HCT116 (cell line): ENCODE results near the gene NTHL1. TPM values are rescaled to one million over a fixed set of nuclear protein-coding genes. Genes with fewer than 3 reads are reported as not detected.

Experiments used
- ATAC-seq: fragments of 200-7000 bp; cut with Tn5 transposase; 2 replicates; pipeline ENCODE4 v1.9.1; 2020; ENCODE audit warnings: mild to moderate bottlenecking, moderate library complexity
- BruUV-seq: library from RNA; stranded (reverse); fragments of 400-500 nt; replicated peaks from 2 replicates; lab custom pipeline; 2021; lab: Mats Ljungman, UMichigan
- CTCF ChIA-PET: fragments of 300-600 bp; sonication (Branson Sonifier 250); formaldehyde crosslinking; loops from one replicate; lab custom pipeline; 2021; ENCODE audit warnings: antibody characterized with exemption; lab: Charles Lee
- POLR2A ChIA-PET: fragments of 300-600, 350-600 bp; sonication (Branson Sonifier 250); formaldehyde crosslinking; loops from one replicate; lab custom pipeline; 2021; ENCODE audit warnings: antibody characterized with exemption; lab: Charles Lee
- RAD21 ChIA-PET, 2 experiments: fragments of 300-600 bp; sonication (Branson Sonifier 250); formaldehyde crosslinking; loops; one replicate each; lab custom pipeline; 2023; ENCODE audit warnings: low total read pairs in 2 of 2; ENCODE audit not compliant: uncharacterized antibody in 2 of 2, unreplicated experiment in 2 of 2, low non-redundant PET in 1 of 2; lab: Charles Lee
- DNase-seq: peaks from one replicate; pipeline ENCODE4 v3.0.0-alpha.2; 2010; ENCODE audit warnings: low read depth, low spot score
- H2AFZ ChIP-seq: fragments of 200-600 bp; shearing (Covaris generic), sonication (generic); 2 replicates; pipeline ENCODE4 v1.6.1; 2017; ENCODE audit warnings: low read depth, mixed run types, mixed read lengths, antibody characterized with exemption, low read length; ENCODE audit not compliant: poor library complexity, severe bottlenecking
- H3K27ac ChIP-seq: 2 replicates; pipeline ENCODE4 v1.5.1; 2012; ENCODE audit warnings: low read depth, low read length
- H3K27me3 ChIP-seq: fragments of 200-600 bp; sonication (generic); 2 replicates; pipeline ENCODE4 v1.6.1; 2016; ENCODE audit warnings: mixed run types, low read length, mixed read lengths; ENCODE audit not compliant: insufficient read depth
- H3K36me3 ChIP-seq, 2 experiments: fragments of 200-500 bp in 1 of 2; fragments of 200-600 bp in 1 of 2; sonication (Bioruptor generic) in 1 of 2; sonication (generic) in 1 of 2; 2 replicates each; pipeline versions ENCODE4 v1.5.1 to v1.6.1; 2014 to 2016; ENCODE audit warnings: low read length in 2 of 2, inconsistent platforms in 1 of 2, mixed read lengths in 1 of 2, mixed run types in 1 of 2; ENCODE audit not compliant: insufficient read depth in 2 of 2, control insufficient read depth in 1 of 2
- H3K4me1 ChIP-seq, 2 experiments: fragments of 200-600 bp in 1 of 2; sonication (generic) in 1 of 2; 2 replicates each; pipeline versions ENCODE4 v1.5.1 to v1.6.1; 2012 to 2017; ENCODE audit warnings: low read length in 2 of 2, inconsistent platforms in 1 of 2, mild to moderate bottlenecking in 1 of 2, mixed read lengths in 1 of 2, mixed run types in 1 of 2, moderate library complexity in 1 of 2; ENCODE audit not compliant: insufficient read depth in 2 of 2, control insufficient read depth in 1 of 2
- H3K4me2 ChIP-seq: fragments of 200-600 bp; sonication (generic); 2 replicates; pipeline ENCODE4 v1.6.1; 2017; ENCODE audit warnings: mixed run types, low read length, mixed read lengths
- H3K4me3 ChIP-seq, 2 experiments: fragments of 200-600 bp in 1 of 2; sonication (generic) in 1 of 2; replicated peaks in 1 of 2; 2 replicates each; pipeline ENCODE4 v1.5.1; 2011 to 2016; ENCODE audit warnings: low read length in 2 of 2, control low read depth in 1 of 2, low read depth in 1 of 2, mild to moderate bottlenecking in 1 of 2, mixed read lengths in 1 of 2, mixed run types in 1 of 2
- H3K79me2 ChIP-seq: fragments of 200-600 bp; sonication (generic); 2 replicates; pipeline ENCODE4 v1.6.1; 2017; ENCODE audit warnings: mild to moderate bottlenecking, mixed run types, low read length, moderate library complexity, mixed read lengths; ENCODE audit not compliant: insufficient read depth
- H3K9ac ChIP-seq: fragments of 200-600 bp; sonication (generic); 2 replicates; pipeline ENCODE4 v1.6.1; 2016; ENCODE audit warnings: low read length, mixed read lengths
- H3K9me2 ChIP-seq: fragments of 200-600 bp; sonication (generic), shearing (Covaris generic); 2 replicates; pipeline ENCODE4 v1.6.1; 2017; ENCODE audit warnings: mixed run types, mild to moderate bottlenecking, moderate library complexity; ENCODE audit not compliant: insufficient read depth
- H3K9me3 ChIP-seq, 2 experiments: fragments of 200-500 bp in 1 of 2; fragments of 200-600 bp in 1 of 2; sonication (Bioruptor generic) in 1 of 2; sonication (generic) in 1 of 2; 2 replicates each; pipeline ENCODE4 v1.6.1; 2014 to 2017; ENCODE audit warnings: low read length in 2 of 2, mixed read lengths in 2 of 2, inconsistent platforms in 1 of 2, low read depth in 1 of 2, mild to moderate bottlenecking in 1 of 2, mixed run types in 1 of 2, moderate library complexity in 1 of 2; ENCODE audit not compliant: control insufficient read depth in 1 of 2, insufficient read depth in 1 of 2
- H4K20me1 ChIP-seq: fragments of 200-600 bp; sonication (generic), shearing (Covaris generic); 2 replicates; pipeline ENCODE4 v1.6.1; 2017; ENCODE audit warnings: mixed run types, mild to moderate bottlenecking, moderate library complexity; ENCODE audit not compliant: insufficient read depth
- ATF3 ChIP-seq: IDR thresholded peaks from 2 replicates; pipeline ENCODE4 v1.6.1; 2012
- CEBPB ChIP-seq: IDR thresholded peaks from 2 replicates; pipeline ENCODE4 v1.6.1; 2012; ENCODE audit warnings: low read depth
- ELF1 ChIP-seq: IDR thresholded peaks from 2 replicates; pipeline ENCODE4 v1.6.1; 2012; ENCODE audit warnings: low read depth, borderline replicate concordance
- EZH2 ChIP-seq: fragments of 200-600 bp; sonication (generic); IDR thresholded peaks from 2 replicates; pipeline ENCODE4 v1.6.1; 2017; ENCODE audit warnings: antibody characterized with exemption, mixed run types
- EZH2phosphoT487 ChIP-seq: fragments of 200-600 bp; IDR thresholded peaks from 2 replicates; pipeline ENCODE4 v1.6.1; 2018; ENCODE audit warnings: antibody characterized with exemption, borderline replicate concordance
- MAX ChIP-seq: IDR thresholded peaks from 2 replicates; pipeline ENCODE4 v1.6.1; 2012
- POLR2A ChIP-seq: IDR thresholded peaks from 2 replicates; pipeline ENCODE4 v1.7.0; 2011; ENCODE audit warnings: borderline replicate concordance; ENCODE audit not compliant: insufficient read depth, insufficient read length; ENCODE audit errors: extremely low read depth
- POLR2AphosphoS5 ChIP-seq: IDR thresholded peaks from 2 replicates; pipeline ENCODE4 v1.6.1; 2011; ENCODE audit warnings: mild to moderate bottlenecking, low read depth, low read length, moderate library complexity
- RAD21 ChIP-seq: IDR thresholded peaks from 2 replicates; pipeline ENCODE4 v1.6.1; 2012; ENCODE audit warnings: low read depth, mild to moderate bottlenecking
- SIN3A ChIP-seq: IDR thresholded peaks from 2 replicates; pipeline ENCODE4 v1.6.1; 2012; ENCODE audit warnings: low read depth
- SP1 ChIP-seq: IDR thresholded peaks from 2 replicates; pipeline ENCODE4 v1.6.1; 2012; ENCODE audit warnings: low read depth
- SRF ChIP-seq: IDR thresholded peaks from 2 replicates; pipeline ENCODE4 v1.6.1; 2012; ENCODE audit warnings: low read depth
- TCF7L2 ChIP-seq: IDR thresholded peaks from 2 replicates; pipeline ENCODE4 v1.7.0; 2011; ENCODE audit warnings: borderline replicate concordance, inconsistent platforms; ENCODE audit not compliant: insufficient read depth, insufficient read length; ENCODE audit errors: extremely low read depth
- ZNF274 ChIP-seq: fragments of 200-500 bp; sonication (Bioruptor generic); IDR thresholded peaks from 2 replicates; pipeline ENCODE4 v1.6.1; 2014; ENCODE audit warnings: mild to moderate bottlenecking, low read depth, low read length, inconsistent platforms
- intact Hi-C: fragments of 100-400 bp; cut with micrococcal nuclease; formaldehyde crosslinking; loops from 2 replicates; pipeline ENCODE4 v1.10.0; 2022
- total RNA-seq: library from RNA; stranded (reverse); gene quantifications from one replicate; pipeline ENCODE4 v1.2.1, GENCODE V29; 2021; ENCODE audit not compliant: unreplicated experiment

Gene NTHL1
- total RNA-seq, 1 experiment from 2014 or later, result 40.1 TPM

GRCh38 chr16:1997494-1998359 is 49.9 kb downstream of the NTHL1 start:
- H3K4me1 ChIP-seq, result peaks cover 0 to 7% of the 10 kb centered on the region in 2 experiments; a peak in 2 of 4 replicates
- DNase-seq (no peak), ATAC-seq (no peak)
- H2AFZ ChIP-seq, result no peak overlapping the region
- no peak for TF ChIP-seq SIN3A
- TF ChIP-seq EZH2, result no peak
- no peak for TF ChIP-seq ATF3
- TF ChIP-seq EZH2phosphoT487, result no peak
- no peaks in the 10 kb centered on the region for H3K9me3 ChIP-seq
- H3K27ac ChIP-seq, result no peak overlapping the region
- no peaks in the 10 kb centered on the region for H4K20me1 ChIP-seq
- H3K9me2 ChIP-seq, result no peaks in the 10 kb centered on the region
- H3K27me3 ChIP-seq, result no peaks in the 10 kb centered on the region
- no peak overlapping the region for H3K4me2 ChIP-seq
- ChIA-PET RAD21 (no interaction called here), CTCF (interaction anchor here (0.6 kb wide), 1 partner anchor 143 kb away, joined by 3 read pairs; no protein-coding TSS in a partner anchor), POLR2A (interaction anchor here (1.8 kb wide), 1 partner anchor 10 kb away, joined by 3 read pairs; no protein-coding TSS in a partner anchor)
- peaks cover 23 to 44% of the 10 kb centered on the region in 2 experiments; a peak in 3 of 4 replicates for H3K36me3 ChIP-seq
- peaks cover 17% of the 10 kb centered on the region; the same call in 1 of the 2 replicates for H3K79me2 ChIP-seq
- H3K9ac ChIP-seq, result no peak overlapping the region
- H3K4me3 ChIP-seq, result no peak overlapping the region
- BruUV-seq, result no TSS peak
- intact Hi-C loops, result no loop called here

DNA sequence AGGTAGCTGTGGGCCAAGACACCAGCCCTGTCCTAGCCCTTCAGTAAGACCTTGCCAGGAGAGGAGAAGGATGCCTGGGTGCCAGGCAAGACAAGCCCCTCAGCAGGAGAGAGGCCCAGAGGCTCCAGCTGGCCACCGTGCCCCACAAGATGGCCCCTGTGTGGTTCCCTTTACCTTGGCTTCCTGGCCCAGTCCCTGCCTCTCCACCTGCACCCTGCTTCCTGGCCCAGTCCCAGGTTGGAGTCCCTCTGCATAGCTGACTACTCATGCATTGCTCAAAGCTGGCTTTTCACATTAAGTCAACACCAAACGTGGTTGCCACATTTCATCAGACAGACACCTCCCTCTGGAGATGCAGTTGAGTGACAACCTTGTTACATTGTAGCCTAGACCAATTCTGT is 53.9 kb downstream of the NTHL1 start:
- Histone ChIP-seq H3K27ac (0 out of 2 replicates have a peak overlapping the region, but pooled peaks have one; percentile 2), H2AFZ (no peak overlapping the region), H3K9me2 (no peaks in the 10 kb centered on the region), H3K4me1 (peaks cover 11 to 34% of the 10 kb centered on the region in 2 experiments; a peak in 3 of 4 replicates), H3K9ac (no peak overlapping the region), H3K27me3 (no peaks in the 10 kb centered on the region), H3K9me3 (no peaks in the 10 kb centered on the region), H3K79me2 (no peaks in the 10 kb centered on the region), H3K36me3 (peaks cover 2 to 15% of the 10 kb centered on the region in 2 experiments; a peak in 3 of 4 replicates), H3K4me3 (no peak overlapping the region), H4K20me1 (no peaks in the 10 kb centered on the region), H3K4me2 (no peak overlapping the region)
- POLR2A ChIA-PET, result interaction anchor here (1.4 kb wide), 1 partner anchor 162 kb away, joined by 5 read pairs; the partner anchor contains the start of gene TRAF7
- BruUV-seq, result no TSS peak
- no peak for DNase-seq
- TF ChIP-seq SP1, result no peak
- no peak for TF ChIP-seq SRF
- TF ChIP-seq EZH2, result no peak
- TF ChIP-seq CEBPB, result no peak
- no peak for TF ChIP-seq ZNF274
- TF ChIP-seq SIN3A, result no peak
- TF ChIP-seq RAD21, result no peak
- TF ChIP-seq POLR2AphosphoS5, result no peak
- TF ChIP-seq POLR2A, result no peak
- TF ChIP-seq ELF1, result no peak
- no peak for TF ChIP-seq MAX
- TF ChIP-seq TCF7L2, result no peak
- intact Hi-C loops, result no loop called here
- no peak for ATAC-seq
- RAD21 ChIA-PET, result no interaction called here
- CTCF ChIA-PET, result no interaction called here
